ENCODE measurements around the gene GSTA1.
"Not testable (repeated sequence)": the region's sequence is repeated elsewhere in the genome, so short reads cannot be mapped to it uniquely, and the experiment has no call there.

The GSTA1 gene

GRCh38 chr6:52782696-52783274 lies 20.8 kb downstream of the GSTA1 start:
- H3K4me3 ChIP-seq (ENCODE audit: insufficient read depth, low read depth, low read length); H3K9me3 ChIP-seq (ENCODE audit: control insufficient read depth, low read length); H3K36me3 ChIP-seq (ENCODE audit: control insufficient read depth, insufficient read depth, low read length); H3K27ac ChIP-seq (ENCODE audit: insufficient read depth, low read depth, low read length, poor library complexity, severe bottlenecking); H3K27me3 ChIP-seq (ENCODE audit: control insufficient read depth, insufficient read depth, low read length, poor library complexity, severe bottlenecking); H3K4me1 ChIP-seq (ENCODE audit: control insufficient read depth, insufficient read depth, low read length): not testable (repeated sequence)
- 85 to 89% methylated on average over 2 of the region's 3 CpGs for whole genome bisulfite sequencing, 2 experiments

GRCh38 chr6:52782209-52782608 lies 21.4 kb downstream of the GSTA1 start:
- H3K4me3 ChIP-seq (ENCODE audit: insufficient read depth, low read depth, low read length); H3K9me3 ChIP-seq (ENCODE audit: control insufficient read depth, low read length); H3K4me1 ChIP-seq (ENCODE audit: control insufficient read depth, insufficient read depth, low read length); H3K36me3 ChIP-seq (ENCODE audit: control insufficient read depth, insufficient read depth, low read length); H3K27me3 ChIP-seq (ENCODE audit: control insufficient read depth, insufficient read depth, low read length, poor library complexity, severe bottlenecking); H3K27ac ChIP-seq (ENCODE audit: insufficient read depth, low read depth, low read length, poor library complexity, severe bottlenecking): not testable (repeated sequence)

GRCh38 chr6:52779237-52779636 lies 24.4 kb downstream of the GSTA1 start:
- Histone ChIP-seq H3K27ac (ENCODE audit: insufficient read depth, low read depth, low read length, poor library complexity, severe bottlenecking) (no peak overlapping the region), H3K4me1 (ENCODE audit: control insufficient read depth, insufficient read depth, low read length) (no peaks in the 10 kb centered on the region), H3K4me3 (ENCODE audit: insufficient read depth, low read depth, low read length) (no peak overlapping the region), H3K36me3 (ENCODE audit: control insufficient read depth, insufficient read depth, low read length) (no peaks in the 10 kb centered on the region), H3K27me3 (ENCODE audit: control insufficient read depth, insufficient read depth, low read length, poor library complexity, severe bottlenecking) (no peaks in the 10 kb centered on the region), H3K9me3 (ENCODE audit: control insufficient read depth, low read length) (no peaks in the 10 kb centered on the region)
- 88 to 89% methylated on average over 1 of the region's 1 CpG for WGBS, 2 experiments

- H3K27me3 ChIP-seq (ENCODE audit: control insufficient read depth, insufficient read depth, low read length, poor library complexity, severe bottlenecking); H3K4me1 ChIP-seq (ENCODE audit: control insufficient read depth, insufficient read depth, low read length); H3K4me3 ChIP-seq (ENCODE audit: insufficient read depth, low read depth, low read length); H3K27ac ChIP-seq (ENCODE audit: insufficient read depth, low read depth, low read length, poor library complexity, severe bottlenecking); H3K36me3 ChIP-seq (ENCODE audit: control insufficient read depth, insufficient read depth, low read length); H3K9me3 ChIP-seq (ENCODE audit: control insufficient read depth, low read length): not testable (repeated sequence)
- 91% methylated on average over 9 of the region's 9 CpGs for WGBS, 2 experiments
Observed at GRCh38 chr6:52776711-52777351, 26.8 kb downstream of the GSTA1 start.

GRCh38 chr6:52769399-52769798 lies 34.2 kb downstream of the GSTA1 start:
- not testable (repeated sequence) for H3K27ac ChIP-seq (ENCODE audit: insufficient read depth, low read depth, low read length, poor library complexity, severe bottlenecking); H3K4me3 ChIP-seq (ENCODE audit: insufficient read depth, low read depth, low read length); H3K4me1 ChIP-seq (ENCODE audit: control insufficient read depth, insufficient read depth, low read length); H3K27me3 ChIP-seq (ENCODE audit: control insufficient read depth, insufficient read depth, low read length, poor library complexity, severe bottlenecking); H3K36me3 ChIP-seq (ENCODE audit: control insufficient read depth, insufficient read depth, low read length); H3K9me3 ChIP-seq (ENCODE audit: control insufficient read depth, low read length)
- 79 to 94% methylated on average over 2 to 4 of the region's 4 CpGs for WGBS, 2 experiments

GRCh38 chr6:52767658-52768057 lies 36.0 kb downstream of the GSTA1 start:
- not testable (repeated sequence) for H3K4me1 ChIP-seq (ENCODE audit: control insufficient read depth, insufficient read depth, low read length); H3K36me3 ChIP-seq (ENCODE audit: control insufficient read depth, insufficient read depth, low read length); H3K27ac ChIP-seq (ENCODE audit: insufficient read depth, low read depth, low read length, poor library complexity, severe bottlenecking); H3K4me3 ChIP-seq (ENCODE audit: insufficient read depth, low read depth, low read length); H3K9me3 ChIP-seq (ENCODE audit: control insufficient read depth, low read length); H3K27me3 ChIP-seq (ENCODE audit: control insufficient read depth, insufficient read depth, low read length, poor library complexity, severe bottlenecking)

GRCh38 chr6:52763322-52763916 lies 40.2 kb downstream of the GSTA1 start, which contains the start of gene GSTA2:
GSTA2 (minus strand) TSS chr6:52763475; CDS start chr6:52757947, 5,528 bp downstream.
- H3K9me3 ChIP-seq (ENCODE audit: control insufficient read depth, low read length); H3K27ac ChIP-seq (ENCODE audit: insufficient read depth, low read depth, low read length, poor library complexity, severe bottlenecking); H3K4me3 ChIP-seq (ENCODE audit: insufficient read depth, low read depth, low read length); H3K27me3 ChIP-seq (ENCODE audit: control insufficient read depth, insufficient read depth, low read length, poor library complexity, severe bottlenecking); H3K36me3 ChIP-seq (ENCODE audit: control insufficient read depth, insufficient read depth, low read length); H3K4me1 ChIP-seq (ENCODE audit: control insufficient read depth, insufficient read depth, low read length): not testable (repeated sequence)
- WGBS, 2 experiments = 45% methylated on average over 1 of the region's 2 CpGs; no CpG with 5 or more reads in 1 of the 2 experiments

GRCh38 chr6:52761673-52762491 lies 41.7 kb downstream of the GSTA1 start:
- not testable (repeated sequence) for H3K4me3 ChIP-seq (ENCODE audit: insufficient read depth, low read depth, low read length); H3K4me1 ChIP-seq (ENCODE audit: control insufficient read depth, insufficient read depth, low read length); H3K27ac ChIP-seq (ENCODE audit: insufficient read depth, low read depth, low read length, poor library complexity, severe bottlenecking); H3K36me3 ChIP-seq (ENCODE audit: control insufficient read depth, insufficient read depth, low read length); H3K9me3 ChIP-seq (ENCODE audit: control insufficient read depth, low read length); H3K27me3 ChIP-seq (ENCODE audit: control insufficient read depth, insufficient read depth, low read length, poor library complexity, severe bottlenecking)
- 89 to 100% methylated on average over 2 to 5 of the region's 7 CpGs for WGBS, 2 experiments

GRCh38 chr6:52760105-52760765 lies 43.4 kb downstream of the GSTA1 start:
- WGBS, 2 experiments = 90 to 98% methylated on average over 4 of the region's 6 CpGs
- H3K4me1 ChIP-seq (ENCODE audit: control insufficient read depth, insufficient read depth, low read length) = no peaks in the 10 kb centered on the region

GRCh38 chr6:52759085-52759484 lies 44.5 kb downstream of the GSTA1 start:
- no peak overlapping the region for H3K27ac ChIP-seq (ENCODE audit: insufficient read depth, low read depth, low read length, poor library complexity, severe bottlenecking)
- H3K4me3 ChIP-seq (ENCODE audit: insufficient read depth, low read depth, low read length) = no peak overlapping the region

More at GRCh38 chr6:52760105-52760765, 43.4 kb downstream of the GSTA1 start:
- Histone ChIP-seq H3K27me3 (ENCODE audit: control insufficient read depth, insufficient read depth, low read length, poor library complexity, severe bottlenecking) (no peaks in the 10 kb centered on the region), H3K4me3 (ENCODE audit: insufficient read depth, low read depth, low read length) (no peak overlapping the region), H3K27ac (ENCODE audit: insufficient read depth, low read depth, low read length, poor library complexity, severe bottlenecking) (no peak overlapping the region), H3K36me3 (ENCODE audit: control insufficient read depth, insufficient read depth, low read length) (no peaks in the 10 kb centered on the region), H3K9me3 (ENCODE audit: control insufficient read depth, low read length) (no peaks in the 10 kb centered on the region)

More at GRCh38 chr6:52759085-52759484, 44.5 kb downstream of the GSTA1 start:
- WGBS, 2 experiments = no CpG with 5 or more reads among the region's 1 CpG
- Histone ChIP-seq H3K4me1 (ENCODE audit: control insufficient read depth, insufficient read depth, low read length) (no peaks in the 10 kb centered on the region), H3K9me3 (ENCODE audit: control insufficient read depth, low read length) (no peaks in the 10 kb centered on the region), H3K27me3 (ENCODE audit: control insufficient read depth, insufficient read depth, low read length, poor library complexity, severe bottlenecking) (no peaks in the 10 kb centered on the region), H3K36me3 (ENCODE audit: control insufficient read depth, insufficient read depth, low read length) (no peaks in the 10 kb centered on the region)

All from ectodermal cell (in vitro differentiated cells).